Inferior parietal cortex (tissue), 1 donor: ENCODE measurements around the gene LEFTY1.

Experiments
- DNase-seq: peaks from one replicate; pipeline ENCODE4 v3.0.0-alpha.2; 2016; ENCODE audit errors: extremely low spot score

Gene LEFTY1

DNA sequence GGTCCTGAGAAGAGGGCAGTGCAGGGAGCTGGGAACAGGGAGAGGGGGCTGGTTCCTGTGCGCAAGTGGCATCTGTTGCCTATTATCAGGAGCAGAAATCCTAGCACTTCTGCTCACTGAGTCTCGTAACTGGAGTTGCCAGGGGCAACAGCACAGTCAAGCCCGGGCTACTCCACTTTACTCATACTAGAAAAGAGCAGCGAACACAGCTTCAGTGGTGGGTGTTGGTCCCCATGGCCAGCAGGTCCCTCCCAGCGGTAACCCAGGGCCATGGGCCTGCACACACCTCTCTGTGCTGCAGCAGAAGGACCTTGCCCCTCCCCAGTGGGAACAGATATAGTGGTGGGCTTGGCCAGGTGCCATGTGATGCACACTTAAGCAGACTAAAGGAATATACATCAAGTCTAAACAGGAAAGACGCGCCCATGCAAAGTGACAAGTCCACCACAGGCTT, 26.6 kb upstream of the LEFTY1 start:
- DNase-seq = no peak

DNA sequence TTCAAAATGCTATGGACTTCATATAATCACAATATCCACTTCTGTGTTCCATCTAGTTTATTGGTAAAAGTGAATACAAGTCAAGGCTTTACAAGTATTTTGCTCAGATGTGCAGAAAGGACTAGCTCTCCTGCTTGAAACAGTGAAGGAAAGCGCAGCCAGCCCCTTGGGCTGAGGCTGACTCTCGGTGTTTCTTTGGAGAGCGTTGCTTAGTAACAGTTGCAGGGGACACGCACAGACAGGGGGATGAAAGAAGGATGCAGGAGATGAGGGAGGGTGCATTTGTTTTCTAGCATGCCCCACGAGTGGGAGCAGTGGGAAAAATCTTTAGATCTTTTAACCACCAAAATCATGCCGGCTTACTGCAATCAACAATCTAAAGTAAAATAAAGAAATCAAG, 26.0 kb upstream of the LEFTY1 start:
- DNase-seq = no peak

DNA sequence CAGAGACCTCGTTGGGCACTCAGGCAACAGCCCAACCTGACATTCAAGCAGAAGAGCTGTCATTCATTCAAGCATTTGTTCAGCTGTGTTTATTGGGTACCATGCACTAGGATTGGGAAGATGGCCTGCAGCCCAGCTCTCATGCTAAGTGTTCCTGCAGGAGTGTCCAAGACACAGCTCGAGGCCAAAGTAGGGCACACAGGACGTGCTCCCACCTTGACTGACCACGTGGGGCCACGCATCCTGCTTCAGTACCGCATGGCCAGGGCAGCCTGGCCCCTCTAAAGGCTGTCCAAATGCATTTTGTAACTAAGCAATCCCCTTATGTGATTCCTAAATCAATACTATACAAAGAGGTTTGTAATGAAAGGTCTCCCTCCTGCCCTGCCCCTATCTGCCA, 25.4 kb upstream of the LEFTY1 start:
- no peak for DNase-seq

DNA sequence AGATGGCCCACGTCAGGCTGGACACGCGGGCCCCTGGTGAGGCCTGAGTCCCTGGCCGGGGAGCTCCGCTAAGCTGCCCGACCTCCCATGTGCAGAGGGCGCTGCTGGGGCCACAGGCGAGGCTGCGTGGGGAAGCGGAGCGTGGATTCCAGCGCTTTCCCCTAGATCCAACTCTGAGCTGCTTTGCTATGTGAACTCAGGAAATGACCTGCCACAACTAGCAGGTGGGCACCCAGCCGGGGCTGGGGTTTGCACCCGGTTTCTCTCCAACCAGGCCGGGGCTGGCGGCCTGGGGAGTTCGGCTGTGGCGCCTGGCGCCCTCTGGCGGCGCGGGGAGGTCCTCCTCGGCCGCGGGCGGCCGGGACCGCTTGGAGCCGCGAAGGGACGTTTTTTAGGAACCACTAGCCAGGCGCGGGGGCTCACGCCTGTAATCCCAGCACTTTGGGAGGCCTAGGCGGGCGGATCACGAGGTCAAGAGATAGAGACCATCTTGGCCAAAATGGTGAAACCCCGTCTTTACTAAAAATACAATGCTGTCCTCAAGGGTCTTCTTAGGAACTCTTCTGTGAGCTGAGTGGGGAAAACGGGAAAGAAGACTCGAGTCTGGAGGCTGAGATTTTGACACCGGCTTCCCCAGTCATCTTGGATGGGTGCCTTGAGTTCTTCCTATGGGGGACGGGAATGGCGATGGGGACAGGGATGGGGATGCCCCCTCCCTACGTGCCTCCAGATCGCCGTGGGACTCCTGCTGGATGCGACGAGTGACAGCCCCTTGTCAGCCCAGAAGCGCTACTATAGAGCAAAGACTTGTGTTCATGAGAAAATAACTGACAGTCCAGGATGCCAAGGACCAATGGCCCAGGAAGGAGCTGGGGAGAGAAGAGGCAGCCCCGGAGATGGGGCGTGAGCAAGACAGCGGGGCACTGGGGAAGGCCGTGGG, 22.5 kb upstream of the LEFTY1 start:
- DNase-seq = peak; percentile 51

DNA sequence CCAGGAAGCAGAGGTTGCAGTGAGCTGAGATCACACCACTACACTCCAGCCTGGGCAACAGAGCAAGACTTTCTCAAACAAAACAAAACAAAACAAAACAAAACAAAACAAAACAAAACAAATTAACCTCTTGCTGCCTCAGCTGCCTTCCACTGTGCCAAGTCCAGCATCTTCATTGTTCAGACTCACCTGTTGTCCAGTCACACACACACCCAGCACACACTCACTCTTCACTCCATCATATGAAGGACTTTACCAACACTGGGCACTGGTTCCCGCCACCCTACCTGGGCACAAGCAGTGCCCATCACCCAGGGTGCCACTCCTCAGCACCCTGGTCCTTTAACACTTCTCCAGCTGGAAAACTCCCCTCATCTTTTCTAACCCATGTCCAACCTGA, 20.5 kb upstream of the LEFTY1 start:
- no peak for DNase-seq

DNA sequence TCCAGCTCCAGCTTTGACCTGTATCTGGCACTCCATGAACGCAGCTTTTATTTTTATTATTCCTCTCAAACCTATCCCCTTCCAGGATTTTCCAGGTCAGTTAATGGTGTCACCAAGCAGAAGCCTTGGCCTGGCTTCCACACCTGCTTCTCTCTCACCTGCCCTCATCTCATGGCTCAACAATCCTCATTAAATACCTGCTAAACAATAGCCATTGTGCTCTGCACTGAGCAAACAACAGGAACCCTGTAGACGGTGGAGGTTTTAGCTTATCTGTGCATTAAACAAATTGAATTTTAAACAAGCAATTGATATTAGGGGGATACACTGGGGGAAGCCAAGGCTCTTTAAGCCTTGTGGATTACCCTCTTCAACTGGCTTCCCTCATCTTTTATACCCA, 19.8 kb upstream of the LEFTY1 start:
- no peak for DNase-seq

DNA sequence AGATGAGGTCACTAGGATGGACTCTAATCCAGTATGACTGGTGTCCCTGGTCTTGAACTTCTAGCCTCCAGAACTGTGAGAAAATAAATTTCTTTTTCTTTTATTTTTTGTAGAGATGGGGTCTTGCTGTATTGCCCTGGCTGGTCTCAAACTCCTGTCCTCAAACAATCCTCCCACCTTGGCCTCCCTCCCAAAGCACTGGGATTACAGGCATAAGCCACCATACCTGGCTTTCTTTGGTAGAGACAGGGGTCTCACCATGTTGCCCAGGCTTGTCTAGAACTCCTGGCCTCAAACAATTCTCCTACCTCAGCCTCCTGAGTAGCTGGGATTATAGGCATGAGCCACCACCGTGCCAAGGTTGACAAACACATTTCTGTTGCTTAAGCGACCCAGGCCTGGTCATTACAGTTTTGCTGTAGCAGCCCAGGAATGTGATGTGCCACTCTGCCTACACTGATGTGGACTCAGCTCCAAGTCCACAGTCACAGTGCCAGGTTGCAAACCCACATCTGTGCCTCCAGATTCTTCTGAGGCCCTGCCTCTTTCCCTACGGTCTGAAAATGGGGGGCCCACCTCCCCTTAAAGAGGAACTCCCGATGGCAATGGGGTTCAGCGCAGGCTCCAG, 19.2 kb upstream of the LEFTY1 start:
- no peak for DNase-seq

DNA sequence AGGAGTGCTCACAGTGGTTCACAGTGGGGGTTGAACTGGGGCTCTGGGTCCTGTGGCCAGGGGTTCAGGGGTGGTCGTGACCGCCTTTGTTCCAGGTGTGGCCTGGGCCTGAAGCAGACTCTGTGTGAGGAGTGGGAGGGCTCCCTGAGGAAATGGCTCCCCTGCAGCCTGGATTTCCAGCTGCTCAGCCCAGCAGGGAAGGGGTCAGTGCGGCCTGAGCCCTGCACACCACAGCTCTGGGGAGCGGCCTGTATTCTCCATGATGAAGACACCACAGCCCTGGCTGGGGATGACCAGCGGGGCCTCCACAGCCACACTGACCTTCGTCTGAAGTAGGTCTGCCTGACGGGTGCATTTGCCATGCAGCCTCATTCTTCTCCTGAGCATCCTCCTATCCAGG, 18.4 kb upstream of the LEFTY1 start:
- no peak for DNase-seq

DNA sequence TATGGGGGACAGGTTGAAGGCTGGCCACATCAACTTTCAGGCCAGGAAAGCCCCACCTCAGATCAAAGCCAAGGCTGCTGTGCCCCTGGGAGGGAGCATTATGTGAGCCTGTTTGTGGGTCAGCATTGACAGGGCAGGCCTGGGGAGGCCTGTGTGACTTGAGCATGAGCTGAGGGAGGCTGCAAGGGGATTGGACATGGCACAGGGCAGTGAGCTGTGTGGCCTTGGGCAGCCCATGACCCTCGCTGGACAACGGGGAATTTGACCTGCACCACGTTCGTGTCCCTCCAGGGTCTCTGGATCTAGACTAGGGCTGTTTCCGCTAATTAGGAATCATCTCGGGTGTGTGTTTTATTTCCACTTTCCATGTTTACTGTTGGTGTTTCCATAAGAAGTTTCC, 17.5 kb upstream of the LEFTY1 start:
- DNase-seq = no peak

DNA sequence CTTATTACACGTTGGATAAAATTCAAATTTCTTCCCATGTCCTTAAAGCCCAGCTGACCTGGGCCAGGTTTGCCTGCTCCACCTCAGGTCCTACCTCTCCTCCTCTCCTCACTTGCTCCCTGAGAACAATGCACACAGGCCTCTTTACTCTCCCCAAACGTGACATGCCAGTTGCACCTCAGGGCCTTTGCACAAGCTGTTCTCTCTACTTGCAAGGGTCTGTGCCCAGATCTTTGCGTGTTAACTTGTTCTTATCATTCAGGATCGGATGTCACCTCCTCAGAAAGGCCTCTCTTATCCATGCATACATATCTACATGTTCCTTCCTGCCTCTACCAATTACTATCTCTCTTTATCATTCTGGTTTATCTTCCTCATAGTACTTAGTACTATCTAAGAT, 14.7 kb upstream of the LEFTY1 start:
- DNase-seq = no peak

DNA sequence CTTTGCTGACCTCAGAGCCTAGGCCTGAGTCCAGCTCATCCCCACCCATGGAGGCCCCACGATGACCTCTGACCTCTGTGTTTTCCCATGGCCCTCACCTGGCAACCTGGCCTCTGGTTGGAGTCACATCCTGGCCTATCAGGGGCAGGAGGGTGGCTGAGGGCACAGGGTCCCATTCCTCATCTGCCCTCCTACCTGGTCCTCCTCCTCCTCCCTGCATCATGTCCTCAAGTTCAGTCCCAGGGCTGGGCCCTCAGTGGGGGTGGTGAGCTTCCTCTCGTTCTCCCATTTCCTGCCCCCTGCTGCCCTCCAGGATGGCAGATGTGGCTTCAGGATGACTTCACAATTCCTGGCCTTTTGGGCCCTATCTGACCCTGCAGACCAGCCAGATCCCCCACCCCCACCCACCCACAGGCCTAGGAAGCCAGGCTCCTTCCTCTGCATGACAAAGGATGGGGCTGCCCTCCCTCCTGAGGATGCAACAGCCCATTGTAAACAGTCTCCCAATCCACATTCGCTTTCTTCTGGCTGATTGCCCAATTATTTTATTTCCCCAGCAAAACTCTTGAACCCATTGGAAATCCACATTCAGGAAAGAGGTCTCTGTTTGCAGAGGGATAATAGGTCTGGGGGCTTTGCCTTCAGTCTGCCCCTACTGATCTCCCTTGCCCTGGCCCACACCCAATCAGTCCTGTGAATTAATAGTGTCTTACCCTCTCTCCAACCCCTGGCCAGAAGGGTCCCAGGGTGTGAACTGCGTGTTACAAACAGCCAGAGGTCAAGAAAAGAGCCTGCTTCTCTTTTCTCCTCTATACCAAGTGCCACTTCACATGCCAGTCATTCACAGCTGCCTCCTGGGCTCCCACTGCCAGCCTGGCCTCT, 10.3 kb upstream of the LEFTY1 start:
- no peak for DNase-seq

DNA sequence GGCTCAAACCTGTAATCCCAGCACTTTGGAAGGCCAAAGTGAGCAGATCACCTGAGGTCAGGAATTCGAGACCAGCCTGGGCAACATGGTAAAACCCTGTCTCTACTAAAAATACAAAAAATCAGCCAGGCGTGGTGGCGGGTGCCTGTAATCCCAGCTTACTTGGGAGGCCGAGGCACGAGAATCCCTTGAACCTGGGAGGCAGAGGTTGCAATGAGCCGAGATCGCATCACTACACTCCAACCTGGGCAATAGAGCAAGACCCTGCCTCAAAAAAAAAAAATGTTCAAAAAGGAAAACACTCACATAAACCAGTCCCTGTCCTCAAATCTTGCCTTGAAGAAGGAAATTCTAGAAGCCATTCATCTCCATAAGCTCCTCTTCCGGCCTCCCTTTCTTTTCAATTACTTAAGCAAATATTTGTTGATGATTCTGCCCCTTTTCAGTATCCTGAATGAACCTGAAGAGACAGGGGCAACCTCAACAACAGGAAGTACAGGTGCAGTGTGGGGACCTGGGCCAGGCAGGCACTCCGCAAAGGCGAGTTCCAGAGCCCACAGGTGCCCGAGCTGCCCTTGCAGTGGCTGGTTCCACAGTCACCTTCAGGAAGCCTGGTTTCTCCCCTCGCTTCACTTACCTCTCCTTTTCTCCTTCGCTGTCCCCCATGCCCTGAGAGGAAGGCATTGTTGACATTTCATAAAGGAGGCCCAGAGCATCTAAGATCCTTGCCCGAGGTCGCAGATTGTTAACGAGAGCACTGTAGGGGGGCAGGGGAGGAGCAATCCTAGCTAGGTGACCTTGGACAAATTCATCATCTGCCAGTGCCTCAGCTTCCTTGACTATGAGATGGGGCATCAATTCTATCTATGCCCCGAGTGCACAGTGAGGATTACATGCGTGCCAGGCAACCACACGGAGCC, 8.9 kb upstream of the LEFTY1 start:
- no peak for DNase-seq

DNA sequence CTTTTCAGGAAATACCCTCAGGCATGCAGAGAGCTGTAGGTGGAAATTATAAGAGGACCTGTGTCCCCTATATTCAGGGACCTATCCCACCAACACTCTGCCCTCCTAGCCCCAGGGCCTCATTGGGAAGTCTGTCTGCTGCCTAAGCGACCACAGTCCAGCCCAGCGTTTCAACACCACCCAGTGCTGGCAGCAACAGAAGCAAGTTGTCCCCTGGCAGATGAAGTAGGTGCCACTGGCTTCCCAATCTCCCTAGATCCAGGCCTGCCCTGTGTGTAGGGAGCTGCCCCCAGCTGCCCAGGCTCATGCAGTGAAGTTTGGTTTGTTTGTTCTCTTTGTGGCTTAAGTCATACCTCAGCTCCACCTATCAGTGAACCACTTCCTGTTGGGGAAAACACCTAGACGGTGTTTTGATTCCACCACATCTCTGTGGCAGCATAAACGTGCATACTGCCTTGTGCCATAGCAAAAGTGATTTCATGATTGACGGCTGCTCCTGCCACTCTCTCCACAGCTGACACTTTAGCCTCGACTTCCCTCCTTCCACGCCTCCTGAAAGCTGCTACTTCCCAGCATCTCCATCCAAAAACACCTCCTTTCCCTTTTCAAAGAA, 8.1 kb upstream of the LEFTY1 start:
- no peak for DNase-seq

DNA sequence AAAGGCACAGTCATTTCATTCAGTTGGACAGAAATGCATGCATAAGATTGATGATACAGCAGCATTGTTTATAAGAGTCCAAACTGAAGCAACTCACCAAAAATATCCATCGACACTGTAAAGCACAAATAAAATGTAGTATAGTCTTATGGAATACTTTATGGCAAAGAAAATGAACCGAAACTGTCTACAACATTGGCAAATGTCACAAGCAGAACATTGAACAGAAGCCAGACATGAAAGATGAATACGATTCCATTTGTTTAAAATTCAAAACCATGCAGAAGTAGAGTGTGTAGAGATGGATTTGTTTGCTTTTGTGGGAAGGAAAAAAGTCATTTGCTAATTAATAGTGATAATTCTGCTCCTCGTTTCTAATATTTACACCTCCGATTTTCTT, 7.5 kb upstream of the LEFTY1 start:
- no peak for DNase-seq

DNA sequence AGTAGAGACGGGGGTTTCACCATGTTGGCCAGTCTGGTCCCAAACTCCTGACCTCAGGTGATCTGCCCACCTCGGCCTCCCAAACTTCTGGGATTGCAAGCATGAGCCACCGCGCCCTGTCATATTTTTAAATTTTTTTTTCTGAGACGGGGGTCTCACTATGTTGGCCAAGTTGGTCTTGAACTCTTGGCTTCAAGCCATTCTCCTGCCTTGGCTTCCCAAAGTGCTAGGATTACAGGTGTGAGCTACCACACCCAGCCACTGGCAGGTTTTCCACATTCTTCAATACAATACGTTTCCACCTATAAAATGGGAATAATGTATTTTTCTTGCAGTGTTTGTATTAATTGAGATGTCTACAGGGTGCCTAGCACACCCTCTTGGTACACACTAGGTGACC, 3.4 kb upstream of the LEFTY1 start:
- no peak for DNase-seq

DNA sequence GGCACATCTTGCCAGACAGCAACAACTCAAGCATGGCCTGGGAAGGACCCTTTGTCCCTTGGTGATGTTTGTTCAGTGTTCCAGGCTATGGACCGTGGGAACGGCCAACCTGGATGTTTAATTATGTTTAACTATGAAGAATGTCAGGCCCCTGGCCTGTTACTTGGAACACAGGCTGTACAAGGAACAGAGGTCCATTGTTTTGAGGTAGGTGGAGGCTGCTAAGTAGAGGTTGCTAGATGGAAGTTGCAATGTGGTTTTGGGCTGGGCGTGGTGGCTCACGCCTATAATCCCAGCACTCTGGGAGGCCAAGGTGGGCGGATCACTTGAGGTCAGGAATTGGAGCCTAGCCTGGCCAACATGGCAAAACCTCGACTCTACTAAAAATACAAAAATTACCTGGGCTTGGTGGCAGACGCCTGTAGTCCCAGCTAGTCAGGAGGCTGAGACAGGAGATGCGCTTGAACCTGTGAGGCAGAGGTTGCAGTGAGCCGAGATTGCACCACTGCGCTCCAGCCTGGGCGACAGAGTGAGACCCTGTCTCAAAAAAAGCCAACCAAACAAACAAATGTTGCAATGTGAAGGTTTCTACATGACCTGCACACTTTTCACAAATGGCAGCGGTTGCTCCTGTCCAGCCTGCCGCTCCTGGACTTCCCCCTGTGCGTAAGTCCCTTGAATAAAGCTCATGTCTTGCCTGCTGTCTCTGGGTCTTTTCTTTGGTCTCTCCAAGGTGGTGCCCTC, 2.5 kb upstream of the LEFTY1 start:
- no peak for DNase-seq

DNA sequence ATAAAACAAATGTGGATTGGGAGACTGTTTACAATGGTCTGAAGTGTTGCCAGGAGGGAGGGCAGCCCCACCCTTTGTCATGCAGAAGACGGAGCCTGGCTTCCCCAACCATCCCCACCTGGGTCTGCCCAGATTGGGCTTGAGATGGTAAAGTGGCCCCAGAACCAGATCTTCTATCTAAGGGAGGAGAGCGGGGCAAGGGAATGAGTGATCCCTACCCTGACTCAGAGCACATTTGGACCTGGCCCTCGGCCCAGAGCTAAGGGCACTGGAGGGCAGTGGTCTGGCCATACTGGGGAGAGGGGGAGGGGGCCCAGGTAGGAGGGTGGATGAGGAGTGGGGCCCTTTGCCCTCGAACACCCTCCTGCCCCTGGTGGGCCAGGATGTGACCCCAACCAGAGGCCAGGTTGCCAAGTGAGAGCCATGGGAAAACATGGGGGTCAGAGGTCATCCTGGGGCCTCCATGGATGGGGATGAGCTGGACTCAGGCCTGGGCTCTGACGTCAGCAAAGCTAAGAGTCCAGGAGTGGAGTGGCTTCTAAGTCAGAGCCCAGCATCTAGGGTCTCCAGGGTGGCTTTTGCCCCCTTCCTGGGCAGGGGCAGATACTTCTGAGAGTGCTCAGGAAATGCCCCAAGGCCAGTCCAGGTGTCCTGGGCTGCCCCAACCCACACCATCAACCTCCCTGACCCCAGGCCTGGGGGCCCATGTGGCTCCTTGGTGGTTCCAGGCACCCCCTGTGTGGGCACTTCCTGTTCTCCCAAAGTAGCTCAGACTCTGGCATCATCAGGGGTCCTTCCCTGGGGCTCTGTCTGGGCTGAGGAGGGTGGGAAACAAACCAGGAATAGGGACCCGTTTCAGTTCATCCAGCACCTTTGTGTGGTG, 1.6 kb upstream of the LEFTY1 start:
- DNase-seq = no peak

DNA sequence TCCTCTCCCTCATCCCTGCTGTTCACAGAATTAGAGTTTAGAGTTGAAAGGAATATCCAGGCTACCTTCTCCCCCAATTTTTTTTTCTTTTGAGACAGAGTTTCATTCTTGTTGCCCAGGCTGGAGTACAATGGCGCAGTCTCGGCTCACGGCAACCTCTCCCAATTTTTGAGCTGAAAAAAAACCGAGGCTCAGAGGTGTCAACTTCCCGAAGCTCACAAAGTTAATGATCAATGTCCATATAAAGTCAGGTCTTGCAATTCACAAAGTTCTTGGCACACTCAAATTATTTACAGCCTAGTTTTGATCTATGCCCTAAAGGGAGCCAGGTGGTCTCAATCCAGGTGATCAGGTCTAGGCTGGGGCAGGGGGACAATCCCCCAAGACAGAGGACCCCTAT, 797 bp upstream of the LEFTY1 start:
- no peak for DNase-seq

DNA sequence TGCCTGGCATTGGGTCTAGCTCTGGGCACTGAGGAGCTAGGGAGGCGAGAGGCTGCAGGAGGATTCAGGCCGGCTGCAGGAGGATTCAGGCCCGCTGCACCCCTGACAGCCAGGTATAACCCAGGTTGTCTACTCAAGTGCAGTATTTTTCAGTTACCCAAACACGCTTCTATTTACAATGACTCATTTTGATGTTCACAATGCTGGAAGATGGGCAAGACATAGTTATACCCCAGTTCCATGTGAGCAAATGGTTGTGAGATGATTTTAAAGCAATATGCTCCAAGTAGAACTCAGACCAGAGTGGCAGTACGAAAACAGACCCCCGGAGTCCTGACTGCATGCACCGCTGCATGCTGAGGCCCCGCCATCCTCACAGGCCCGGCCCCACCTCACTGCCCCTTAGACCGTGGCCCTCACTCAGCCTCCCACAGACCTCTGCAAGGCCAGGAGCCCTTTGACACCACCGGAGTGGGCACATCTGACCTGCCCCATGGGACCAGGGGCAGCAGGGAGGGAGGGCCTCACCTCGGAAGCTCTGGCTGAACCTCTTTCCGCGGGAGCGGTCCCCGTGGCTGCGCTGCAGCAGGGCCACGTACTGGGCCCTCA, 553 bp downstream of the LEFTY1 start:
- no peak for DNase-seq
